CD14-positive monocyte (primary cell): ENCODE results near the gene LGR5. TPM values are rescaled to one million over a fixed set of nuclear protein-coding genes. Genes with fewer than 3 reads are reported as not detected.

Experiments used
- DNase-seq, 3 donors: peaks; one replicate each; pipeline ENCODE4 v3.0.0-alpha.2; 2011 to 2022
- H2AFZ ChIP-seq: 2 replicates; pipeline ENCODE4 v1.6.0; 2012; ENCODE audit warnings: mild to moderate bottlenecking, low read depth, low read length, inconsistent platforms; ENCODE audit not compliant: insufficient read depth, poor library complexity, severe bottlenecking
- H3K27ac ChIP-seq, 2 donors: 1 replicate in 1 of 2; 2 replicates in 1 of 2; pipeline ENCODE4 v1.5.1; 2012 to 2013; ENCODE audit warnings: low read length in 2 of 2, control low read depth in 1 of 2, inconsistent platforms in 1 of 2, low read depth in 1 of 2, mild to moderate bottlenecking in 1 of 2
- H3K27me3 ChIP-seq, 2 donors: one replicate each; pipeline versions ENCODE4 v1.6.0 to v1.6.1; 2011 to 2013; ENCODE audit warnings: low read length in 2 of 2; ENCODE audit not compliant: control insufficient read depth in 2 of 2, insufficient read depth in 2 of 2
- H3K36me3 ChIP-seq, 2 donors: replicated peaks in 1 of 2; 1 replicate in 1 of 2; 2 replicates in 1 of 2; pipeline versions ENCODE4 v1.5.1 to v1.6.1; 2012 to 2013; ENCODE audit warnings: low read length in 2 of 2, control low read depth in 1 of 2, inconsistent platforms in 1 of 2, mild to moderate bottlenecking in 1 of 2; ENCODE audit not compliant: insufficient read depth in 2 of 2, control insufficient read depth in 1 of 2
- H3K4me1 ChIP-seq, 2 donors: 1 replicate in 1 of 2; 2 replicates in 1 of 2; pipeline versions ENCODE4 v1.5.1 to v1.6.1; 2012 to 2013; ENCODE audit warnings: low read length in 2 of 2, control low read depth in 1 of 2, inconsistent platforms in 1 of 2, mild to moderate bottlenecking in 1 of 2, moderate library complexity in 1 of 2; ENCODE audit not compliant: insufficient read depth in 2 of 2, control insufficient read depth in 1 of 2
- H3K4me2 ChIP-seq: replicated peaks from 2 replicates; pipeline ENCODE3; 2012; ENCODE audit warnings: low read length, moderate library complexity, mild to moderate bottlenecking; ENCODE audit not compliant: poor library complexity, severe bottlenecking; ENCODE audit errors: extremely low read depth
- H3K4me3 ChIP-seq, 3 experiments: fragments of 200-600 bp in 1 of 3; sonication (generic) in 1 of 3; replicated peaks in 1 of 3; 1 replicate in 2 of 3; 2 replicates in 1 of 3; pipeline ENCODE4 v1.5.1; 2011 to 2013; ENCODE audit warnings: low read length in 3 of 3, mild to moderate bottlenecking in 3 of 3, control low read depth in 2 of 3, low read depth in 2 of 3, inconsistent platforms in 1 of 3, moderate library complexity in 1 of 3
- H3K79me2 ChIP-seq: 2 replicates; pipeline ENCODE4 v1.6.0; 2012; ENCODE audit warnings: mild to moderate bottlenecking, control low read depth, inconsistent platforms, low read length, moderate library complexity; ENCODE audit not compliant: insufficient read depth
- H3K9ac ChIP-seq: 2 replicates; pipeline ENCODE4 v1.6.0; 2017; ENCODE audit warnings: low read length, mild to moderate bottlenecking; ENCODE audit not compliant: insufficient read depth, poor library complexity, severe bottlenecking
- H3K9me3 ChIP-seq, 2 donors: replicated peaks in 1 of 2; 1 replicate in 1 of 2; 2 replicates in 1 of 2; pipeline versions ENCODE4 v1.5.1 to v1.6.1; 2012 to 2013; ENCODE audit warnings: low read length in 2 of 2, control low read depth in 1 of 2; ENCODE audit not compliant: control insufficient read depth in 1 of 2, insufficient read depth in 1 of 2
- H4K20me1 ChIP-seq: 2 replicates; pipeline ENCODE4 v1.6.0; 2012; ENCODE audit warnings: mild to moderate bottlenecking, low read length, control low read depth, moderate library complexity; ENCODE audit not compliant: insufficient read depth
- H3K27ac Mint-ChIP-seq, 7 donors: one replicate each; pipeline ENCODE4 v1.8.0; 2020; ENCODE audit warnings: mild to moderate bottlenecking in 7 of 7, mixed read lengths in 7 of 7, moderate library complexity in 6 of 7, inconsistent platforms in 2 of 7
- H3K27me3 Mint-ChIP-seq, 3 donors: one replicate each; pipeline ENCODE4 v1.8.0; 2021 to 2022; ENCODE audit warnings: low read depth in 3 of 3, mild to moderate bottlenecking in 3 of 3, mixed read lengths in 3 of 3, moderate library complexity in 3 of 3, inconsistent platforms in 1 of 3
- H3K36me3 Mint-ChIP-seq, 2 donors: one replicate each; pipeline ENCODE4 v1.8.0; 2020; ENCODE audit warnings: mixed read lengths in 2 of 2, inconsistent platforms in 1 of 2, mild to moderate bottlenecking in 1 of 2
- H3K4me1 Mint-ChIP-seq: one replicate; pipeline ENCODE4 v1.8.0; 2020; ENCODE audit warnings: mild to moderate bottlenecking, mixed read lengths
- H3K4me3 Mint-ChIP-seq, 2 donors: one replicate each; pipeline ENCODE4 v1.8.0; 2020; ENCODE audit warnings: mild to moderate bottlenecking in 2 of 2, mixed read lengths in 2 of 2, moderate library complexity in 1 of 2
- H3K9me3 Mint-ChIP-seq, 7 donors: one replicate each; pipeline ENCODE4 v1.8.0; 2020 to 2022; ENCODE audit warnings: mixed read lengths in 7 of 7, mild to moderate bottlenecking in 6 of 7, moderate library complexity in 6 of 7, inconsistent platforms in 2 of 7
- CTCF ChIP-seq: fragments of 200-600 bp; IDR thresholded peaks from one replicate; pipeline ENCODE4 v1.8.0; 2022; ENCODE audit warnings: antibody characterized with exemption, mild to moderate bottlenecking
- WGBS: methylation state at CpG from one replicate; pipeline ENCODE4 v1.1.5; 2013; ENCODE audit warnings: missing lambda C conversion rate; ENCODE audit not compliant: insufficient coverage; 5-methylcytosine and 5-hydroxymethylcytosine counted together
- intact Hi-C, 2 donors: fragments of 100-400 bp; cut with micrococcal nuclease; formaldehyde crosslinking; loops; one replicate each; pipeline versions ENCODE4 v1.15.0 to v1.15.1; 2023
- polyA plus RNA-seq, 3 donors: library from polyadenylated mRNA; depleted of rRNA in 1 of 3; unstranded in 2 of 3; stranded (reverse) in 1 of 3; fragments of 300-500 nt in 2 of 3; fragments of >200 nt in 1 of 3; fragmentation: Illumina TruSeq in 2 of 3; gene quantifications; 1 replicate in 2 of 3; 2 replicates in 1 of 3; pipeline ENCODE4 v1.2.3, GENCODE V29; 2012 to 2021

LGR5 gene
- polyA plus RNA-seq, 3 donors: not detected

- Mint-ChIP-seq H3K4me3 (no peak overlapping the region), H3K9me3 (no peaks in the 10 kb centered on the region), H3K27ac (no peak overlapping the region), H3K36me3 (no peaks in the 10 kb centered on the region), H3K4me1 (no peaks in the 10 kb centered on the region), H3K27me3 (peaks cover 0 to 2% (median 0%) of the 10 kb centered on the region in 3 donors)
- Histone ChIP-seq H3K4me3 (no peak overlapping the region), H3K4me1 (no peaks in the 10 kb centered on the region), H3K27me3 (no peaks in the 10 kb centered on the region), H4K20me1 (no peaks in the 10 kb centered on the region), H3K9me3 (no peaks in the 10 kb centered on the region), H3K4me2 (no peak overlapping the region), H3K9ac (no peak overlapping the region), H2AFZ (no peak overlapping the region), H3K79me2 (no peaks in the 10 kb centered on the region), H3K36me3 (no peaks in the 10 kb centered on the region), H3K27ac (no peak overlapping the region)
- DNase-seq: no peak
- no peak for TF ChIP-seq CTCF
- intact Hi-C loops: no loop called here
- 100% methylated on average over 1 of the region's 3 CpGs for WGBS
These were observed 109.3 kb downstream of the LGR5 start for GRCh38 chr12:71548893-71549292.

DNA sequence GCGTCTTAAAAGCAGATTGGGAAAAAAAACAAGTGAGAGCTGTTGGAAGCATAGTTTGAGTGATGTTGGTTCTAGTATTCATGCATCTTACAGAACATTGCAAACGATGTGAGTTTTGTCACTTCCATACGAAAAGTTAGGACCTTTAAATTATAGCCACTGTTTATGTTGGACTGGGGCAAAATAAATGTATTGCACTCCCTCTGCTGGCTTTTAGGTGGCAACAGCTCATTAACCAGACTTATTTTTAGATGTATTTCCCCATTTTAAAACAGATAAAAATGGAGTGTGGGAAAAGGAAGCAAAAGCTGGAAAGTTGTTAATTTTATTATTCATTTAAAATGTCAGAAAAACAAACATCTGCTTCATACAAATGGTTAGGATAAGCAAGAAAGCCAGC, 111.9 kb downstream of the LGR5 start:
- H3K36me3 Mint-ChIP-seq: no peaks in the 10 kb centered on the region
- 0% methylated on average over 1 of the region's 3 CpGs for WGBS
- H3K27me3 ChIP-seq: no peaks in the 10 kb centered on the region
- no peaks in the 10 kb centered on the region for H3K9me3 ChIP-seq
- H3K4me3 ChIP-seq: no peak overlapping the region
- peaks cover 0 to 2% (median 0%) of the 10 kb centered on the region in 3 donors for H3K27me3 Mint-ChIP-seq
- no peaks in the 10 kb centered on the region for H3K4me1 Mint-ChIP-seq
- no peaks in the 10 kb centered on the region for H3K79me2 ChIP-seq
- no peaks in the 10 kb centered on the region for H3K9me3 Mint-ChIP-seq
- no peak overlapping the region for H2AFZ ChIP-seq
- no peak overlapping the region for H3K27ac Mint-ChIP-seq
- H4K20me1 ChIP-seq: no peaks in the 10 kb centered on the region
- H3K4me3 Mint-ChIP-seq: no peak overlapping the region
- no peaks in the 10 kb centered on the region for H3K4me1 ChIP-seq
- no peak overlapping the region for H3K27ac ChIP-seq
- H3K9ac ChIP-seq: no peak overlapping the region
- H3K36me3 ChIP-seq: no peaks in the 10 kb centered on the region
- DNase-seq: no peak
- H3K4me2 ChIP-seq: no peak overlapping the region
- no peak for TF ChIP-seq CTCF
- intact Hi-C loops: no loop called here
